WTC11 (cell line): ENCODE measurements around the gene CREB3L1.

Experiments used
- ATF2 ChIP-seq: sonication (generic); formaldehyde crosslinking; IDR thresholded peaks from 2 replicates; pipeline ENCODE4 v1.8.1; 2022; ENCODE audit warnings: low read depth, missing genetic modification reagents, borderline replicate concordance
- CTCF ChIP-seq: fragments of 200-600 bp; IDR thresholded peaks from 2 replicates; pipeline ENCODE4 v1.8.0; 2022; ENCODE audit warnings: antibody characterized with exemption
- ETV6 ChIP-seq: sonication (generic); formaldehyde crosslinking; IDR thresholded peaks from 2 replicates; pipeline ENCODE4 v1.8.1; 2022; ENCODE audit warnings: mild to moderate bottlenecking, missing genetic modification reagents
- HMGXB4 ChIP-seq: sonication (generic); formaldehyde crosslinking; IDR thresholded peaks from 2 replicates; pipeline ENCODE4 v1.8.1; 2023; ENCODE audit warnings: mild to moderate bottlenecking, moderate library complexity, missing genetic modification reagents
- JUN ChIP-seq: sonication (generic); formaldehyde crosslinking; IDR thresholded peaks from 2 replicates; pipeline ENCODE4 v1.8.0; 2023; ENCODE audit warnings: mild to moderate bottlenecking, missing genetic modification reagents
- MAX ChIP-seq: sonication (generic); formaldehyde crosslinking; IDR thresholded peaks from 2 replicates; pipeline ENCODE4 v1.8.0; 2022; ENCODE audit warnings: mild to moderate bottlenecking, missing genetic modification reagents
- NFATC4 ChIP-seq: fragments of 250-450 bp; sonication (Bioruptor Pico); IDR thresholded peaks from 2 replicates; pipeline ENCODE4 v1.9.0; 2021; ENCODE audit warnings: mild to moderate bottlenecking
- RELA ChIP-seq: sonication (generic); formaldehyde crosslinking; IDR thresholded peaks from 2 replicates; pipeline ENCODE4 v1.8.1; 2022; ENCODE audit warnings: missing genetic modification reagents, mild to moderate bottlenecking, borderline replicate concordance
- TEAD1 ChIP-seq: sonication (generic); formaldehyde crosslinking; IDR thresholded peaks from 2 replicates; pipeline ENCODE4 v1.8.0; 2022; ENCODE audit warnings: mild to moderate bottlenecking, missing genetic modification reagents
- USF1 ChIP-seq: sonication (generic); formaldehyde crosslinking; IDR thresholded peaks from 2 replicates; pipeline ENCODE4 v1.8.0; 2022; ENCODE audit warnings: mild to moderate bottlenecking, missing genetic modification reagents
- ZBTB43 ChIP-seq: sonication (generic); formaldehyde crosslinking; IDR thresholded peaks from 2 replicates; pipeline ENCODE4 v1.8.1; 2023; ENCODE audit warnings: mild to moderate bottlenecking, missing genetic modification reagents
- ZNF317 ChIP-seq: sonication (generic); formaldehyde crosslinking; IDR thresholded peaks from 2 replicates; pipeline ENCODE4 v1.8.1; 2023; ENCODE audit warnings: low read depth, mild to moderate bottlenecking, moderate library complexity, missing genetic modification reagents, borderline replicate concordance
- ZNF532 ChIP-seq: fragments of 250-450 bp; sonication (Bioruptor Pico); IDR thresholded peaks from 2 replicates; pipeline ENCODE4 v1.9.0; 2021; ENCODE audit warnings: mild to moderate bottlenecking, borderline replicate concordance

- TF ChIP-seq USF1 (CRISPR knock-in tag) = no peak
- no peak for TF ChIP-seq CTCF
- TF ChIP-seq ZNF532 (CRISPR knock-in tag) = no peak
- TF ChIP-seq ZBTB43 = no peak
- no peak for TF ChIP-seq RELA
- no peak for TF ChIP-seq ETV6 (CRISPR knock-in tag)
- no peak for TF ChIP-seq ATF2 (CRISPR knock-in tag)
- no peak for TF ChIP-seq TEAD1 (CRISPR knock-in tag)
- no peak for TF ChIP-seq NFATC4 (CRISPR knock-in tag)
- no peak for TF ChIP-seq ZNF317 (CRISPR knock-in tag)
- no peak for TF ChIP-seq HMGXB4 (CRISPR knock-in tag)
- no peak for TF ChIP-seq MAX (CRISPR knock-in tag)
- TF ChIP-seq JUN = no peak
Measured at GRCh38 chr11:46253258-46254132, 24.0 kb upstream of the CREB3L1 start.
